PC-3 (cell line): ENCODE results near the gene C11orf71. TPM values are rescaled to one million over a fixed set of nuclear protein-coding genes. Genes with fewer than 3 reads are reported as not detected.

Source experiments
- ATAC-seq: fragments of 200-7000 bp; cut with Tn5 transposase; 2 replicates; pipeline ENCODE4 v1.9.1; 2020; ENCODE audit warnings: mild to moderate bottlenecking, moderate library complexity
- BruUV-seq: library from RNA; stranded (reverse); fragments of 400-500 nt; replicated peaks from 2 replicates; lab custom pipeline; 2021; lab: Mats Ljungman, UMichigan
- CTCF ChIA-PET: fragments of 300-600 bp; sonication (Branson Sonifier 250); formaldehyde crosslinking; loops from one replicate; lab custom pipeline; 2022; ENCODE audit warnings: antibody characterized with exemption; lab: Charles Lee
- POLR2A ChIA-PET: fragments of 300-600 bp; sonication (Branson Sonifier 250); formaldehyde crosslinking; loops from one replicate; lab custom pipeline; 2022; ENCODE audit warnings: antibody characterized with exemption; ENCODE audit not compliant: unreplicated experiment; lab: Charles Lee
- DNase-seq: peaks from one replicate; pipeline ENCODE4 v3.0.0-alpha.2; 2015
- H2AFZ ChIP-seq: fragments of 300-600 bp; sonication (generic); 2 replicates; pipeline ENCODE4 v1.6.0; 2016; ENCODE audit warnings: antibody characterized with exemption, low read length
- H3F3A ChIP-seq: fragments of 300-600 bp; sonication (generic); one replicate; pipeline ENCODE4 v1.6.0; 2017; ENCODE audit warnings: antibody characterized with exemption, low read length, control low read depth, mild to moderate bottlenecking; ENCODE audit not compliant: unreplicated experiment
- H3K27ac ChIP-seq: fragments of 300-600 bp; sonication (generic); 2 replicates; pipeline ENCODE4 v1.5.1; 2016; ENCODE audit warnings: mild to moderate bottlenecking, low read length
- H3K27me3 ChIP-seq: fragments of 300-600 bp; sonication (generic); 2 replicates; pipeline ENCODE4 v1.6.1; 2016; ENCODE audit warnings: low read length, mixed read lengths
- H3K36me3 ChIP-seq: fragments of 300-600 bp; sonication (generic); 2 replicates; pipeline ENCODE4 v1.6.1; 2016; ENCODE audit warnings: low read depth, mixed run types, low read length, mixed read lengths
- H3K4me1 ChIP-seq: fragments of 300-600 bp; sonication (generic); 2 replicates; pipeline ENCODE4 v1.5.1; 2016; ENCODE audit warnings: low read length; ENCODE audit not compliant: insufficient read depth
- H3K4me2 ChIP-seq: fragments of 300-600 bp; sonication (generic); 2 replicates; pipeline ENCODE4 v1.6.0; 2016; ENCODE audit warnings: low read length
- H3K4me3 ChIP-seq: fragments of 300-600 bp; sonication (generic); 2 replicates; pipeline ENCODE4 v1.5.1; 2016; ENCODE audit warnings: mild to moderate bottlenecking, low read length, mixed read lengths
- H3K79me2 ChIP-seq: fragments of 300-600 bp; sonication (generic); 2 replicates; pipeline ENCODE4 v1.6.1; 2017; ENCODE audit warnings: low read length, mixed read lengths
- H3K9ac ChIP-seq: fragments of 300-600 bp; sonication (generic); 2 replicates; pipeline ENCODE4 v1.6.0; 2016; ENCODE audit warnings: mild to moderate bottlenecking, low read length
- H3K9me2 ChIP-seq: fragments of 300-600 bp; sonication (generic); replicated peaks from 2 replicates; pipeline ENCODE4 v1.6.1; 2016; ENCODE audit warnings: mixed run types, low read length, mixed read lengths
- H3K9me3 ChIP-seq: fragments of 300-600 bp; sonication (generic); 2 replicates; pipeline ENCODE4 v1.6.1; 2016; ENCODE audit warnings: low read length, mixed read lengths
- H4K20me1 ChIP-seq: fragments of 300-600 bp; sonication (generic); 2 replicates; pipeline ENCODE4 v1.6.1; 2016; ENCODE audit warnings: low read length, mixed read lengths
- EZH2 ChIP-seq: fragments of 300-600 bp; sonication (generic); IDR thresholded peaks from one replicate; pipeline ENCODE4 v1.6.1; 2017; ENCODE audit warnings: antibody characterized with exemption, mild to moderate bottlenecking, low read length; ENCODE audit not compliant: unreplicated experiment
- EZH2phosphoT487 ChIP-seq: fragments of 300-600 bp; sonication (generic); IDR thresholded peaks from 2 replicates; pipeline ENCODE4 v1.6.1; 2018; ENCODE audit warnings: mild to moderate bottlenecking, antibody characterized with exemption, low read length, borderline replicate concordance
- intact Hi-C: fragments of 100-400 bp; cut with micrococcal nuclease; formaldehyde crosslinking; loops from 2 replicates; pipeline ENCODE4 v1.9.0; 2023
- total RNA-seq: library from RNA; depleted of rRNA; stranded (reverse); fragments of >200 nt; gene quantifications from 2 replicates; pipeline ENCODE4 v1.2.3, GENCODE V29; 2014
- TF ChIP-seq, protein P1 (sequence below): fragments of 300-600 bp; sonication (generic); conservative IDR thresholded peaks from 2 replicates; pipeline ENCODE4 v1.5.1; 2017; ENCODE audit warnings: antibody characterized with exemption, low read depth, mild to moderate bottlenecking, low read length

Gene C11orf71
- total RNA-seq, 1 experiment from 2014 or later, result 8.1 TPM

DNA sequence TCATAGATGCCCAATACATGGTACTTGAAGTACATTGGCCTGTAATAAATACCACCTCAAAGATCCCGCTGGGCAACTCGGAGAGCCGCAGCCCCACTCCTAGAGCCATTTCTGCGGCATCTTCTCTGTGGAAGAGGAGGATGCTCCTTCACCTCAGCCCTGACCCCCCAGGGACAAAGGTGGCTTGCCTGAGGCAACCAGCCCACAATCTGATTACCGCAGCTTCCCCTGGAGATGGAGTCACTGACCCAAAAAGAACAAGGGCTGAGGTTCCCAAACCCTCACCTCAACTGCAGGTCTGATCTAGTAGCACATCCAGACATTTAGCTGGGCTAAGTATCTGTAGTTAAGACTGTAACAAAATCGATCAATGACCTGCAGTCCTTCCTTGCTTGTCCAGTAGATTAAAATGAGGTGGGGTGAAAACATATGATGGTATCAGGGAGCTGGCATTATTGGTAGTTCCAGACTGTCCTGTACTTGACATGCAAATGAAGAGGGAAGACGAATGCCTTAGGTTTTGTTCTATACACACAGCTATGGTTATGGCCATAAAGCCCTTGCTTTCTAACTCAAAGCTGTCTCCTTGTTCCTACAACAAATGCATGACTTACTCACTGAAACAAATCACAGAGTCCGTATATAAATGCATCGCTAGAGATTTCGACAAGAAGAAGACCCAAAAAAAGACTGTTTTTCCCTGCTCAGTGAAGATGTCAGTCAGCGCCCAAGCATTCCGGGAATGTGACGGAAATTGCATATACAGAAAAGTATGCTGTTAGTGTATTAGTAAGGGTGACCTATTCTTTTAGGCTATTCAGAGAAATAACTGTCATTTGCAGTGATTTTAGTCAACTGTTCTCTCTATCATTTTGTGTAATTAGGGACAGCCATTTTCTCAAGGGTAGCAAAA, 33.7 kb downstream of the C11orf71 start:
- intact Hi-C loops, result no loop called here
- 0 out of 2 replicates have a peak overlapping the region, but pooled peaks have one; percentile 1 for H3K27ac ChIP-seq
- H2AFZ ChIP-seq, result peak overlapping the region; percentile 36
- ChIA-PET POLR2A (no interaction called here), CTCF (no interaction called here)
- no peaks in the 10 kb centered on the region for H3F3A ChIP-seq
- H3K9me2 ChIP-seq, result no peaks in the 10 kb centered on the region
- H3K4me1 ChIP-seq, result peaks cover 31% of the 10 kb centered on the region
- H3K4me3 ChIP-seq, result peak overlapping the region; percentile 24; the same call in 1 of the 2 replicates
- no peaks in the 10 kb centered on the region for H3K9me3 ChIP-seq
- H3K79me2 ChIP-seq, result no peaks in the 10 kb centered on the region
- peak; percentile 87 for DNase-seq
- H3K36me3 ChIP-seq, result no peaks in the 10 kb centered on the region
- TF ChIP-seq EZH2phosphoT487 (no peak), EZH2 (no peak)
- TF ChIP-seq, protein P1, sequence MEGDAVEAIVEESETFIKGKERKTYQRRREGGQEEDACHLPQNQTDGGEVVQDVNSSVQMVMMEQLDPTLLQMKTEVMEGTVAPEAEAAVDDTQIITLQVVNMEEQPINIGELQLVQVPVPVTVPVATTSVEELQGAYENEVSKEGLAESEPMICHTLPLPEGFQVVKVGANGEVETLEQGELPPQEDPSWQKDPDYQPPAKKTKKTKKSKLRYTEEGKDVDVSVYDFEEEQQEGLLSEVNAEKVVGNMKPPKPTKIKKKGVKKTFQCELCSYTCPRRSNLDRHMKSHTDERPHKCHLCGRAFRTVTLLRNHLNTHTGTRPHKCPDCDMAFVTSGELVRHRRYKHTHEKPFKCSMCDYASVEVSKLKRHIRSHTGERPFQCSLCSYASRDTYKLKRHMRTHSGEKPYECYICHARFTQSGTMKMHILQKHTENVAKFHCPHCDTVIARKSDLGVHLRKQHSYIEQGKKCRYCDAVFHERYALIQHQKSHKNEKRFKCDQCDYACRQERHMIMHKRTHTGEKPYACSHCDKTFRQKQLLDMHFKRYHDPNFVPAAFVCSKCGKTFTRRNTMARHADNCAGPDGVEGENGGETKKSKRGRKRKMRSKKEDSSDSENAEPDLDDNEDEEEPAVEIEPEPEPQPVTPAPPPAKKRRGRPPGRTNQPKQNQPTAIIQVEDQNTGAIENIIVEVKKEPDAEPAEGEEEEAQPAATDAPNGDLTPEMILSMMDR, result no peak
- H4K20me1 ChIP-seq, result no peaks in the 10 kb centered on the region
- peak overlapping the region; percentile 70 for H3K4me2 ChIP-seq
- TSS peak; percentile 96 for BruUV-seq
- H3K9ac ChIP-seq, result no peak overlapping the region
- H3K27me3 ChIP-seq, result no peaks in the 10 kb centered on the region
- peak; percentile 91 for ATAC-seq

DNA sequence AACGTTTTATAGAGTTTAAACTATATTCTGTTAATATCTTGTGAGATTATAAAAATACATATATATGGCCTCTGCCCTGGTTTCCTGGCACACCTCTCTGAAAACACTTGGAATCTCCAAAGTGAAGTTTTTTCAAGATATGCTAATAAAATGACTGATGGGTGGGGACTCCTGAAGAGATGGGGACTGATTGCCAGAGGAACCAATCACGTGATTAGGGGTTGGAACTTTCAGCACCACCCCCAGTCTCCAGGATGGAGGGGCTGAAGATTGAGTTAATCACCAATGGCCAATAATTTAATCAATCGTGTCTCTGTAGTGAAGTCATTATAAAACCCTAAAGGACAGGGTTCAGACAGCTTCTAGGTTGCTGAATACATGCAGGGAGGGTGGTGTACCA, 37.4 kb downstream of the C11orf71 start:
- Histone ChIP-seq H3K9me3 (no peaks in the 10 kb centered on the region), H3K27ac (no peak overlapping the region), H3F3A (no peaks in the 10 kb centered on the region), H3K9me2 (no peaks in the 10 kb centered on the region), H3K79me2 (no peaks in the 10 kb centered on the region), H3K27me3 (no peaks in the 10 kb centered on the region), H3K4me1 (peaks cover 23% of the 10 kb centered on the region), H4K20me1 (no peaks in the 10 kb centered on the region), H3K36me3 (no peaks in the 10 kb centered on the region), H3K4me3 (no peak overlapping the region), H2AFZ (no peak overlapping the region), H3K9ac (no peak overlapping the region), H3K4me2 (no peak overlapping the region)
- TF ChIP-seq, protein P1, result no peak
- TF ChIP-seq EZH2 (no peak), EZH2phosphoT487 (no peak)
- ATAC-seq, result no peak
- BruUV-seq, result no TSS peak
- intact Hi-C loops, result no loop called here
- ChIA-PET CTCF (no interaction called here), POLR2A (no interaction called here)
- DNase-seq, result no peak

DNA sequence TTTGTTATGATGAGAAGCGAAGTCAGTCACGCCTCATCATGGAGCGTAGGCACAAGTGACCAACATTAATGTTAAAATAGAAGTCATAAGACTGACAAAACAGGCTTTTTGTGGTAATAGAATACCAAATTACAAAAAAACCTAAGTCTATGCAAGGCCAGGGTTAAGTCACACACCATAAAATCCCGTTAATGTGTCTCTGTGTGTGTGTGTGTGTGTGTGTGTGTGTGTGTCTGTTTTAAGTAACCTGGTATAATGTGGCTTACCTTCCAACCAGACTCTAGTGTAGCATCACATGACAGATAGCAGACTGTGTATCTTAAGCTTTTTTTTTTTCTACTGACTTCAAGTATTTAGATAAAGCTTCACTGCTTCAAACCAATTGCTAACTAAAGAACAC, 38.0 kb downstream of the C11orf71 start:
- ATAC-seq (no peak), DNase-seq (no peak)
- Histone ChIP-seq H3K27me3 (no peaks in the 10 kb centered on the region), H3K4me2 (no peak overlapping the region), H3K4me3 (no peak overlapping the region), H3K27ac (no peak overlapping the region), H3K4me1 (peaks cover 17% of the 10 kb centered on the region), H3K9ac (no peak overlapping the region), H3F3A (no peaks in the 10 kb centered on the region), H2AFZ (no peak overlapping the region), H3K79me2 (no peaks in the 10 kb centered on the region), H3K9me3 (no peaks in the 10 kb centered on the region), H3K36me3 (no peaks in the 10 kb centered on the region), H4K20me1 (no peaks in the 10 kb centered on the region), H3K9me2 (no peaks in the 10 kb centered on the region)
- CTCF ChIA-PET, result no interaction called here
- TF ChIP-seq, protein P1, result no peak
- TF ChIP-seq EZH2, result no peak
- TF ChIP-seq EZH2phosphoT487, result no peak
- POLR2A ChIA-PET, result no interaction called here
- intact Hi-C loops, result no loop called here
- no TSS peak for BruUV-seq
